Stimulated activated CD8-positive, alpha-beta memory T cell treated with anti-CD3 and anti-CD28 coated beads, Interleukin-15, amount 100 ng/mL, for 1 hour (primary cell): ENCODE data around the gene GCGR.

Experiments
- DNase-seq: peaks from one replicate; pipeline ENCODE4 v3.0.0-alpha.2; 2020; ENCODE audit warnings: low read depth

GCGR gene

DNA sequence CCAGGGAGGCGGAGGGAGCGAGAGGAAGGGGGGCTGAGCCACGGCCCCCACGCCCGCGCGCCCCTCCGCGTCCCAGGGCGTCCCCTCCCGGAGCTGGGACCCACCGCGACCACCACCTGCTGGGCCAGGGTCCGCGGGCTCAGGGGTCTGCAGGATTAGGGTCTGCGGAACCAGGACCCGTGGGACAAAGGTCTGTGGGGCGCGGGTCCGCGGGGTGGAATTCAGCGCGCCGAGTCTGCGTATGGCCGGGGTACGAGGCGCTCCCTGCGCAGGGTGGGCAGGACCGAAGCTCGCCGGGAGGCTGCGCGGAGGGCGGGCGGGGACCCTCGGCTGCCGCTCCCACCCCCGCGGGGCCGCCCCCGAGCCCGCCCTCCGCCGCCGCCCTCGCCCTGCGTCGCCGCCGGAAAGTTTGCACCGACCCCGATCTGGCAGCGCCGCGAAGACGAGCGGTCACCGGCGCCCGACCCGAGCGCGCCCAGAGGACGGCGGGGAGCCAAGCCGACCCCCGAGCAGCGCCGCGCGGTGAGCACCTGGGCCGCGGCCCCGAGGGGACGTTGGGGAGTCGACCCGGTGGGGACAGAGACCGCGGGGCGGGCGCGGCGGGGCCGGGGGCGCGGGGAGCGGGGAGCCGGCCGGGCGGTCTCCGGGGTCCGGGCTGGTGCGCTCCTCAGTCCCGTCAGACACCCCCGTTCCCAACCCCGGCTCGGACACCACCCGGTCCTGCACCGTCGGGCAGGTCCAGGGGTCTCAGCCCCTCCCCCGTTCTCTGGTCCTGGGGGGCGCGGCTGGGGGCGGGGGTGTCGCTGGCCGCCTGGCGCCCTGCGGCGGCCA, at the start of gene GCGR:
GCGR (plus strand) TSS at position 423 of the 831 bp plus-strand sequence. CDS start 4,869 bp downstream, outside the sequence.
- no peak for DNase-seq

DNA sequence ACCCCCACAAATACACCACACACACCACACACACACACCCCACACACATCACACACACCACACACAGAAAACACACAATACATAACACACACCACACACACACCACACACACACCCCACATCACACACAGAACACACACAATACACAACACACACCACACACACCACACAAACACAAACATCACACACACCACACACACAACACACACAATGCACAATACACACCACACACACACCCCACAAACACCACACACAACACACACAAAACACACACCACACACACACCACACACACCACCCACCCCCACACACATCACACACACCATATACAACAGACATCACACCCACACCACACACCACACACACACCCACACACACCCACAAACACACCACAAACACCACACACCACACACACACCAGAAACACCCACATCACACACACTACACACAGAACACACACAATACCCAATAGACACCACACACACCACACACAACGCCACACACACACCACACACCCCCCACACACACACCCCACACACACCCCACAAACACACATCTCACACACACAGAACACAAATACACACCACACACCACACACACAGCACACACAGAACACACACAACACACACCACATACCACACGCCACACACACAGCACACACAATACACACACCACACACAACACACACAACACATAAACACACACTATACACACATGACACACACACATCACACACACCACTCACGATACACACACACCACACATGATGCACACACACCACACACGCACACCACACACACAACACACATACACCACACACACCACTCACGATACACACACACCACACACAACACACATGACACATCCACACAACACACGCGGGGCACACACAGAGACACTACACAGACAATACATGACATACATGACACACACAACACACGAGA, 11.0 kb upstream of the GCGR start:
- no peak for DNase-seq

DNA sequence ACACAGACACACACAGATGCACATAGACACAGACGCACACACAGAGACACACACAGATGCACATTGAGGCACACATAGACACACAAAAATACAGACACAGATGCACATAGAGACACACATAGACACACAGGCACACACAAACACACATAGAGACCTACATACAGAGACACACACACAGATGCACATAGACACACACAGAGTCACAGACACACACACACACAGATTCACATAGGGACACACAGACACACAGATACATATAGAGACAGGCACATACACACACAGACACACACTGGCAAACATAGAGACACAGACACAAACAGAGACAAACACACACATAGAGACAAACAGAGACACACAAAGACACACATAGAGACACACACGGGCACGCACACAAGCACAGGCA, 9.9 kb upstream of the GCGR start:
- DNase-seq, result no peak

DNA sequence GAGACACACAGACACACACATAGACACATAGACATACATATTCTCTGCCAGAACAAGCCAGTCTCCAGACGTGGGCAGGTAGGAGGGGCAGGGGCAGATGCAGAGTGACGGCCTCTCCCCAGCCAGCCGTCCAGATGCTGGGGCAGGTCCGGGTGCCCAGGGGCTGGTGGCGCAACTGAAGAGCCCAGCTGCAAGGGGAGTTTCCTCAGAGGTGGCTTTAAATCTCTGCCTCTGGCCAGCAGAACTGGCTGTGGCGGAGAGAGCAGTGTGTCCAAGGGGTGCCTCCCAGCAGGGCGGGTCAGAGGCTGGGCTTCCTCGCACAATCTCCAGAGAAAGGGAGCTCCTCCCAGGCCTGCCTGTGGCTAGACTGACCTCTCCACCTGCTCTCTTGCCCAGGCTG, 9.4 kb upstream of the GCGR start:
- no peak for DNase-seq

DNA sequence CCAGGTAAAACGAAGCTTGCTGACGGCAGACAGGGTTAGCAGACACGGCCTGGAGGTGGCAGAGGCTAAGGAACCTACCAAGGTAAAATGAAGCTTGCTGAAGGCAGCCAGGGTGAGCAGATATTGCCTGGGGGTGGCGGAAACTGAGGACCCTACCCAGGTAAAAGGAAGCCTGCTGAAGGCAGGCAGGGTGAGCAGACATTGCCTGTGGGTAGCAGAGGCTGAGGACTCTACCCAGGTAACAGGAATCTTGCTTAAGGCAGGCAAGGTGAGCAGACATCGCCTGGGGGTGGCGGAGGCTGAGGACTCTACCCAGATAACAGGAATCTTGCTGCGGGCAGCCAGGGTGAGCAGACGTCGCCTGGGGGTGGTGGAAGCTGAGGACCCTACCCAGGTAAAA, 2.6 kb upstream of the GCGR start:
- no peak for DNase-seq

DNA sequence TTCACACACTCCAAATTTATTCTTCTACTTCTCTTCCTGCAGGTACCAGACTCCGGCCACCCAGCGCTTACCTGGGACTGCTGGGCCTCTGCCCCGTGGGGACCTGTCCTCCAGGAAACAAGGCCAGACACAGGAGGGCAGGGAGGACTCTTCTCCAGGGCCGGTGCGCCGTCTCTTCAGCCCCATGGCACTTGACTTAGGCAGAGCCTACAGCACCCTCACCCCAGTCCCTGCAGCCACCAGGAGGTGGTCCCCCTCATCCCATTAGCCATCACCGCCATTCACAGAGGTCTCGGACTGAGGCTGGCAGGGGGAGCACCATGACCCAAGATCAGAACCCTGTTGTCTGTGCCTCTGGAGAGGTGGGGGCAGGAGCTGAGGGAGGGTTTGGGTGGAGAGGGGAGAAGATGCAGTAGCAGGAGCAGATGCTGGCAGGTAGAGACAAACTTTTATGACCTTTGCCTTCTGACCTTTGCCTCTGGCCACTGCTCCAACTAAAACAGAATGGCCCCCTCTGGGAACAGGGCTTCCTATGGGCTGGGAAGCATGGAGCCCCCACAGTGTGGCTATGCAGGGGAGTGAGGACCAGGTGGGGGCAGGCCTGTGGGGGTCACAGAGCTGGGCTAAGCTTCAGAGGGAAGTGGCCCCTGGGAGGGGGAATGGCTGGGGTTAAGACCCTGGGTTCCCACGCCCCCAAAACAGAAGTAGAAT, 1.7 kb upstream of the GCGR start:
- no peak for DNase-seq

DNA sequence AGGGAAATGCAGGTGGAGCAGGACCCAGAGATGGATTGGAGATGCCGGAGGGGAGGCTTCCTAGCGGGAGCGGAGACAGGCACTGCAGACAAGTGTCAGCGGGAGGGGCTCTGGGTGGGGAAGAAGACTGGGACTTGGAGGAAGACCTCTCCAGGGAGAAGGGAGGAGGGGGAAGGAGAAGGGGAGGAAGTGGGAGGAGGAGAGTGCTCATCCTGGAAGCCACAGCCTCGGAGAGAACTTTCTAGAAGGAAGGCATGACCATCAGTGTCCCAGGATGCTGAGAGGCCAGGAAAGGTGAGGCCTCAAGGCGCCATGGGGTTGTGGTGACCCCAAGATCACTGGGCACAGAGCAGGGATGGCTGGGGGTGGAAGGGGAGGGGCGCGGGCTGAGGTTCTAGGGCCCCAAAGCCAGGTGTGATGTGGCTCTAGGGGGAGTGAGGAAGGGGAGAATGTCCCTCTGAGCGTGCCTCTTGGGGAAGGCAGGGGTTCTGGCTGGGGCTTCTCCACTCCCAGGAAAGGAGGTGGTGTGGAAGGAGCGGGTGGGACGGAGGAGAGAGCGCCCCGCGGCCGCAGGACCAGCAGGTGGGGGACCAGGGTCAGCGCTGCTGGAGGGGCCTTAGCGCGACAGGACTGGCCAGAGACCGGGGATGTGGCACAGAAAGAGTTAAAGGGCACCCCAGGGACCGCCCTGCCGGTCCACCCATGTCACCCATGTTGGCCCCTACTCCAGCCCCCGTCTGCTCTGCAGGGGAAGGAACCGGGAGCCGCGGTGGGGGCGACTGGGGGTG, 900 bp upstream of the GCGR start:
- DNase-seq, result no peak

DNA sequence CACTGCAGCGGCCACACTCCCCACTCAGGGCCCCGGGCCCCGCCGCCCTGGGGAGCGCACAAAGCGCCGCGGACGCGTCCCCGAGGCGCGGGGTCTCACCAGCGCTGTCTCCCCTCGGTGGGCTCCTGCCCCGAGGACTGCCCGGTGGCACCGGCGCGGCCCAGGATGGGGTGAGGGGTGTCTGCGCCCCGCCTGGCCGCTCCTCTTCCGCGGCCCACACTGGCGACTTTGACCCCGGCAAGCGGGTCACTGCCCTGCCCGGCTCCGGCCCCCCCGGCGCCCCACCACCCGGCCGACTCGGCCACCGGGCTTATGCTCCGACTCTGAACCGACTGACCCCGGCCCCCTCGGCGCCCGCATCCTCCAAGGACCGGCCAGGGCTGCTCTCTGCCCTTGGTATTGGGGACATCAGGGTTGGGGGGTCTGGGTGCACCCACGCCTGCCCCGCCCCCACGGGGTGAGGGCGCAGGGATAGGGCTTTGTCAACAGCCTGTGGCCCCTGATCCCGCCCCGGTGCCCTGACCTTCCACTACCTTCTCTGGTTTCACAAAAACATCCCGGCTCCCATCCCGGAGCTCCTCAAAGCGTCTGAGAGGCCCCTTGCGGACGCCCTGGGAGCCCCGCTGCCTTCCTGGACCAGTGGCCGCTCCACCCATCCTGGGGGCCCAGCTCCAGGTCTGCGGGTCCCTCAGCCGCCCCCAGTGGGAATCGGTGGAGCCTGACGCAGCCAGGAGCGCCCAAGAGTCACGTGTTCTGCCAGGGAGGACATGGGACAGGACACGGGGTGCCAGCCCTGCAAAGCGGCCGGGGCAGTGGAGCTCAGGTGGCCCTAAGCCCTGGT, 829 bp downstream of the GCGR start:
- no peak for DNase-seq

DNA sequence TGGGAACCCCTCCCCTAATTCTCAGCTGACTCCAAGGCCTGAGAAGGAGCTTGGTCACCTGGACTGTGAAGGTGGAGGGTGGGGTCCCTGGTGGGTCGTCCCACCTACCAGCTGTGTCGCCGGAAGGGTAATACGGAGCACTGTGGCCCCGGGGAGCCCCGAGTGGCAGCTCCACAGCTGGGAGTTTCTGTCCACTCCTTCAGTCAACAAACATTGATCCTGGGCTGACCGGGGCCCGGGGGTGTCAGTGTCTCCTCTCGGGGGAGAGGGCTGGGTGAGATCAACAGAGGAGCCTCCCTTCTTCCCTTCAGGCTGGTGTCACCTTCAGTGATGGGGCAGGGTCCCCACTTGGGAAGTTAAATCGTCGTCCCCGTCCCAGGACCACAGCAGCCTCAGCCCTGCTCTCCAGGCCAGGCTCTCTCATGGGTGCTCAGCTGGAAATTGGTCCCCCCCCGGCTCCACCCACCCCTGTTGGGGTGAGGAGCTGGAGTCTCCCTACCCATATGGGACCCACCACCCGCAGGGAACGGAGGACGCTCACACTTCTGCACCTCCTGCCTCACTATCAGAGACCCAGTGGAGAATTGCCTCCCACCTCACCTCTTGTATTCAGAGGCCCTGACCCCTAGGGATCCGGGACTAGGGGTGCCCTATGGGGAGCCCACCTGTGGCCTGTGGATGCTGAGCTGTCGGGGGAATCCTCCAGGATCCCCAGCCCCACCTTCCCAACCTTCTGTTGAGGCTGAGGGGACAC, 1.9 kb downstream of the GCGR start:
- no peak for DNase-seq

DNA sequence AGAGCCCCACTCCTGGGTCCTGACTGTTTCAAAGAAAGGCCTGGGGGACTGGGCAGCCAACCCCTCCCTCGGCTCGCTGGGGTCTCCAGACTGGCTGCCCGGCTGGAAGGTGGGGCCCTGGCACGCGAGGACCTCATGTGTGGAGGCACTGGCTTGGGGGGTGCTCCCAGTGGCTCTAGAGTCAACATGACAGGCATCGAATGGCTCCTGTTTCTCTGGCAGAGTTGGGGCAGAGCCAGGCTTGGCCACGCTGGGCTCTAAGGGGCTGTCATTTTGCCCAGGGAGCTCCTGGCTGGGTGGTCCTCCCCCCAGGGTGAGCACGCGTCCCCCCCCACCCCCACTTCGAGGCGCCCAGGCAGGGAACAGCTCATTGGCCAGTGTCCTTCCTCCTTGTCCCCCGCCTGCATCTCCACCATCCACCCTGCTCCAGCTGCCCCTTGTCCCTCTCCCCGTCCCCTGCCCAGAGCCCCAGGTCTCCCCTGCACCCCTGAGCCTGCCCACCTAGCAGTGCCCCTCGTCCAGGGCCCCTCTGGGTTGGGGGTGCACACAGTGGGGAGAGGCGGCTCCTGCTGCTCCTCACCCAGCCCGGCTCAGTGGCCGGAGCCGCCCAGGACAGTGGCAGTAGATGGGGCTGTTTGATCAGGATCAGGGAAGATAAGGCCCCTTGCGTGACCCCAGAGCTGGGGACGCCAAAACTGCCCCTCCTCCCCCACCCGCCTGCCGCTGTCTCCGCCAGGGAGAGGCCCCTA, 2.7 kb downstream of the GCGR start:
- no peak for DNase-seq

DNA sequence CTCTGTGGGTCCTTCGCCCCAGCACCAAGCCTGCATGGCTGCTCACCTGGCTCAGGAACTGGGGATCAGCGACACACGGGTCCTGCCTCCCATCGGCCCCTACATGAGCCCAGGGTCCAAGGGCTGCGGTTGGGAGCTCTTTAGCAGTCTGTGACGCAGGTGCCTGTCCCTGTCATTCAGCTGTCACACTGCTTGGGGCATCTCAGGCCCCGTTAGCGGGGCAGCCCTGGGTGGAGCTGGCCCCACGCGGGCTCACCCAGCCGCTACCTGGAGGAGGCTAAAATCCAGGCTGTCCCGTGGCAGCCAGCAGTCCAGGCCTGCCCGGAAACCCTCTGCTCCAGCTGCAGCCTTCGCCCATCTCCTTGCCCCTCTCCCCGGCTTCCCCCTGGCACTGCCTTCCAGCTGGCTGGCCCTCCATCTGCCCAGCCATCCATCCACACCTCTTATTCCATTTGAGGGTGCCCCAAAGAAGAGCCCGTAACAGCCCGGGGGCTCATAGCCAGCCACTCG, 3.3 kb downstream of the GCGR start:
- no peak for DNase-seq

DNA sequence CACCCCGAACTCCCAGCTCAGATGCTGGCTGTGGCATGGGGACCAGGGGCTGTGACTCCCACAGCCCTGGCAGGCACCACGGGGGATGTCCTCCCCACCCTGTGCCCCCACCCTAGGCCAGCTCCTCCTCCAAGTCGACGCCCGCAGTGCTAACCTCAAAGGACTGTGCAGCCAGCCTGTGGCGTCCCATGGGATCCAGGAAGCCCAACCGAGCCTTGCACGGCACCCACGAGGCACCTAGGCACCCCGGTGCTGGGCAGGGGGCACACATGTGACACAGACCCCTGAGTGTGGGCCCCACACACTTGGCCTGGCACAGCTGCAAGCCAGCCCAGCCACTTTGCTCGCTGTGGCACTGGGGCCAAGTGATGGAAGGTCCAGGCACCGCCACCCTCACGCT, 3.9 kb downstream of the GCGR start:
- no peak for DNase-seq

DNA sequence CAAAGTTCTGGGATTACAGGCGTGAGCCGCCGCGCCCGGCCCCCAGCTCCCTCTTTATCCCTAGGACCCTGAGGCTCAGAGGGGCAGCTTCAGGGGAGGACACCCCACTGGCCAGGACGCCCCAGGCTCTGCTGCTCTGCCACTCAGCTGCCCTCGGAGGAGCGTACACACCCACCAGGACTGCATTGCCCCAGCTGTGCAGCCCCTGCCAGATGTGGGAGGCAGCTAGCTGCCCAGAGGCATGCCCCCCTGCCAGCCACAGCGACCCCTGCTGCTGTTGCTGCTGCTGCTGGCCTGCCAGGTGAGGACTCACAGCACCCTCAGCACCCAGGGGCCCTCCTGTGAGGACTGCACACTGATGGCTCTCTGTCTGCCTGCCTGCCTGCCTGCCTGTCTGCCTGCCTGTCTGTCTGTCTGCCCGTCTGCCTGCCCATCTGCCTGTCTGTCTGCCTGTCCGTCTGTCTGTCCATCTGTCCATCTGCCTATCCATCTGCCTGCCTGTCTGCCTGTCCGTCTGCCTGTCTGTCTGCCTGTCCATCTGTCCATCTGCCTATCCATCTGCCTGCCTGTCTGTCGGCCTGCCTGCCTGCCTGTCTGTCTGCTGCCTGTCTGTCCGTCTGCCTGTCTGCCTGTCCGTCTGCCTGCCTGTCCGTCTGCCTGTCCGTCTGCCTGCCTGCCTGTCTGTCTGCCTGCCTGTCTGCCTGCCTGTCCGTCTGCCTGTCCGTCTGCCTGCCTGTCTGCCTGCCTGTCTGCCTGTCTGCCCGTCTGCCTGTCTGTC, 5.0 kb downstream of the GCGR start:
- DNase-seq, result no peak

DNA sequence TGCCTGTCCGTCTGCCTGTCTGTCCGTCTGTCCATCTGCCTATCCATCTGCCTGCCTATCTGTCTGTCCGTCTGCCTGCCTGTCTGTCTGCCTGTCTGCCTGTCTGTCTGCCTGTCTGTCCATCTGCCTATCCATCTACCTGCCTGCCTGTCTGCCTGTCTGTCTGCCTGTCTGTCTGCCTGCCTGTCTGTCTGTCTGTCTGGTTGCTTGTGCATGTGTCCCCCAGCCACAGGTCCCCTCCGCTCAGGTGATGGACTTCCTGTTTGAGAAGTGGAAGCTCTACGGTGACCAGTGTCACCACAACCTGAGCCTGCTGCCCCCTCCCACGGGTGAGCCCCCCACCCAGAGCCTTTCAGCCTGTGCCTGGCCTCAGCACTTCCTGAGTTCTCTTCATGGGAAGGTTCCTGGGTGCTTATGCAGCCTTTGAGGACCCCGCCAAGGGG, 5.6 kb downstream of the GCGR start:
- no peak for DNase-seq

DNA sequence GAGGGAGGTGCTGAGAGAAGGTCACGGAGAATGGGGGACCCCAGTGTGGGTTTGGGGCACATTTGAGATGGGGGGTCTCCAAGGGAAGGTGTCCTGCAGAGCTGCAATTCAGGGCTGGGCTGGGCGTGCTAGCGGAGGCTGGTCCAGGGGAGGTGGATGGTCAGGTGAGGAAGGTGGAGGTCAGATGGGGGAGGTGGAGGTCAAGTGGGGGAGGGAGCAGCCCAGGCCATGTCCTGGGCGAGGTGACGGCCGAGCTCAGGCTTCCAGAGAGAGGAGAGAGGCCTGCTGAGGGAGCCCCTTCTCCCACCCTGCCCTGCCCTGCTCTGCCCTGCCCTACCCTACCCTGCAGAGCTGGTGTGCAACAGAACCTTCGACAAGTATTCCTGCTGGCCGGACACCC, 6.5 kb downstream of the GCGR start:
- DNase-seq, result no peak

DNA sequence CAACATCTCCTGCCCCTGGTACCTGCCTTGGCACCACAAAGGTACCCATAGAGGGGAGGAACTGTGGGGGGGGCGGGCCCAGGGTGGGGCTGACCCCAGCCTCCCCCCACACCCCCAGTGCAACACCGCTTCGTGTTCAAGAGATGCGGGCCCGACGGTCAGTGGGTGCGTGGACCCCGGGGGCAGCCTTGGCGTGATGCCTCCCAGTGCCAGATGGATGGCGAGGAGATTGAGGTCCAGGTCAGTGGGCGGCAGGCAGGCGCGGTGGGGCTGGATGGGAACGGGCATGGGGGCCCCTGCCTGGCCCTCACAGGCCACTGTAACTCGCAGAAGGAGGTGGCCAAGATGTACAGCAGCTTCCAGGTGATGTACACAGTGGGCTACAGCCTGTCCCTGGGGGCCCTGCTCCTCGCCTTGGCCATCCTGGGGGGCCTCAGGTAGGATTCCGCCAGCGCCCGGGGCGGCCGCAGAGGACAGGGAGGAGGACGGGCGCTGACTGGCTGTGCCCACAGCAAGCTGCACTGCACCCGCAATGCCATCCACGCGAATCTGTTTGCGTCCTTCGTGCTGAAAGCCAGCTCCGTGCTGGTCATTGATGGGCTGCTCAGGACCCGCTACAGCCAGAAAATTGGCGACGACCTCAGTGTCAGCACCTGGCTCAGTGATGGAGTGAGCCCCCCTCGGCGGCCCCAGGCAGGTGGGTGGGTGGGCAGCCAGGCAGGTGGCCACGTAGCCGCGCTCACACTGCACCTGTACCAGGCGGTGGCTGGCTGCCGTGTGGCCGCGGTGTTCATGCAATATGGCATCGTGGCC, 7.1 kb downstream of the GCGR start:
- DNase-seq, result no peak
